EH (cell line): ENCODE results near the gene CTRB1.

ENCODE experiments used
- DNase-seq: peaks from one replicate; pipeline ENCODE4 v3.0.0-alpha.2; 2015; ENCODE audit warnings: low read depth

CTRB1 gene

GRCh38 chr16:75218256-75219076, at the start of gene CTRB1:
Gene CTRB1 (plus strand): TSS chr16:75218988. CDS start chr16:75219008, 20 bp downstream.
- DNase-seq = no peak

- no peak for DNase-seq
These were observed 48.8 kb upstream of the CTRB1 start for GRCh38 chr16:75169899-75170405.

DNA sequence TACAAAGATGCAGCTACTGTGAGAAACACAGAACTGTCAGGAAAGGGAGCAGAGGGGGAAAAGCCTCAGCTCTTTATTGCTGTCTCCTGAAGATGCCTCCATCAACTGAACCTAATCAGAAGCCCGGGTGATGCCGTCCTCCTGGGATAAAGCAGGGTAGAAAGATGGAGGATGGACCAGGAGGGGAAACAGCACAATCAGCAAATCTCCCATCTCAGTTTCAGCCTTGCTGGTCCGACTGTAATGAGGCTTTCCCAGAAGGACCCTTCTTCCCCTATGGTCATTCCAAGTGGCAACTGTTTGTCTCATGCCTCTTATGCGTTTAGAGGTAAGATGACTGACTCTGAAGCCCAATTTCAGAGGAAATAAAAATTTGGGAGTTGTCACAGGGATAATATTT, 46.2 kb upstream of the CTRB1 start:
- no peak for DNase-seq

DNA sequence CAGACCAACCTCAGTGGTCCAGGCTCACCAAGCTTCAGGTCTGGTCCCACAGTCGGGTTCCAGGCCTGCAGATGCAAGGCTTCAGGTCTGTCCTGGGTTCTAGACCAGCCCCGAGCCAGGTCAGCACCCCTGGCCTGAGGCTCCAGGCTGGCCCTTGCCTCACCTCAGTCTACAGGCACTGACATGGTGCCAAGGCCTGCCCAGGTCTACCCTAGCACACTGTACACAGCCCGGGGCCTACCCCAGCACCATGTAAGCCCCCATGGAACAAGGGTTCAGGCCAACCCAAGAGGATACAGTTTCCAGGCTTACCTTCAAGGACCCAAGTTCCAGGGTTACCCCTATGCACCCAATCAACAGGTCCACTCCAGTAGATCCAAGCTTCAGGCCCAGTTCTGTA, 43.7 kb upstream of the CTRB1 start:
- no peak for DNase-seq

GRCh38 chr16:75176926-75177325, 41.9 kb upstream of the CTRB1 start:
- no peak for DNase-seq

GRCh38 chr16:75179208-75179607, 39.6 kb upstream of the CTRB1 start:
- no peak for DNase-seq

- no peak for DNase-seq
These were observed 37.2 kb upstream of the CTRB1 start for GRCh38 chr16:75181630-75182029.

DNA sequence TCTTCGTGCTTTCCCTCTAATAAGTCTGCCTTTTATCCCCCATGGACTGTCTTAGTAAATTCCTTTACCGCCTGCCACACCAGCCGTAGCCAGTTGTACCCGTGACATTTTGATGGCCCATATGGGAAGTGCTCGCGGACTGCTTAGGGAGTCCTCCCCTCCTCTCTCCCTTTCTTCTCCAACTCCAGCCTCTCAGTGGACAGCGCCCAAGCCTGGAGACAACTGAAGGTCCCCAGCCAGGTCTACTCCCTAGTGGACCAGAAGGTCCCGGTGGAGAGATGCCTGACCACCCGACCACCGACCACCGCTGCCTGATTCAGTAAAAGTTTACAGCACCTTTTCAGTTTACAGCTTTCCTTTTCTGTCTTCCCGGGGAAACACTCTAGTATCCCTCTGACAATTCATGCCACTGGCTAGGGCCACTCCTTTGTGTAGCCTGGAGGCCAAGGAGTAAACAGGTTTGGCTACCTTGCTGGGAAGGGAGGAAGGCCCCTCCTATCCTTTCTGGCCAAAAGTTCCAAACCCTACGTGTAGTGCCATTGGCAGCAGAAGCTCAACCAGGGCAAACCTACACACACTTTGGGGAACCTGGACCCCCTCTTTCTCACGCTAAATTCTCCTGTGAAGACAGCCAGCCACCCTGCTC, 29.8 kb upstream of the CTRB1 start:
- DNase-seq = no peak

GRCh38 chr16:75189638-75190245, 29.0 kb upstream of the CTRB1 start:
- no peak for DNase-seq

DNA sequence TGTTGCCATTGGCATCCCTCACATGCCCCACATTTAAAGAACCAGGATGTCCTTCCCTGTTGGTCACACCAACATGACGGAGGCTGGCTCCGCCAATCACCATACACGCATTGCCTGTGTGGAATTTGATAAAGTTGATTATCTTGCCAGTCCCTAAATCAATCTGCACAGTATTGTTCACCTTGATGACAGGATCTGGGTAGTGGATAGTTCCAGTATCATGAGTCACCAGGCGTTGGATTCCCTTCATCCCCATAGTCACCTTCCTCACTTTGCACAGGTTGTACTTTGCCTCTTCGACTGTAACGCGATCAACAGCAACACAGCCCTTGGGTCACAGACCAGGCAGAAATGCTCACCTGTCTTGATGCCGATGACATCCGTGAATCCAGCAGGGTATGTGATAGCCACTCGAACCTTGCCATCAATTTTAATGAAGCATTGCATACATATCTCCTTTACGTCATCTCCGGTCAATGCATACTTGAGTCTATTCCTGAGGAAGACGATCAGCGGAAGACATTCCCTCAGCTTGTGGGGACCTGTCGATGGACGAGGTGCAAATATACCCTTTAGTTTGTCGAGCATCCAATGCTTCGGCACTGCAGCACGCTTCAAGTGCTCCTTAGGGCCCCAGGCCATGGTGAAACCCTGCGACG, 26.1 kb upstream of the CTRB1 start:
- DNase-seq = no peak

- DNase-seq = no peak
These were observed 25.5 kb upstream of the CTRB1 start for GRCh38 chr16:75193265-75193650.

- DNase-seq = no peak
These were observed 24.9 kb upstream of the CTRB1 start for GRCh38 chr16:75193730-75194444.

- no peak for DNase-seq
These were observed 22.7 kb upstream of the CTRB1 start for GRCh38 chr16:75195811-75196790.

DNA sequence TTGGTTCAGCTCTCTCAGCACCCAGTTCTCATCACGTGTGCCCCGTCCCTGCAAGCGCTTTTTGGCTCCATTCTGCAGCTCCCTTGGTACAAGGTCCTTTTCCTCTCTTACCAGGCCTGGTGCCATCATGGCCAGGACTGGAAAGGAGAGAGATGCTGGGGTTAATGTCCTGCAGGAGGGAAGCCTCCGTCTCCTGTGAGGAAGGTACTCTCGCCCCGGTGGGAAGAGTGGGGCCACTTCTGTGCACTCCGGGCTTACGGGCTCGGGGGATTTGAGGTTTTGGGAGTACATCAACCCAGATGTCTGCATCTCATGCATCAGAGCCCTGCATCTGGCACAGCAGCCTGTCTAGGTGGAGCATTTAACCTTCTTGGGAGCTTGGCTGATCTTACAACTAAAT, 22.0 kb upstream of the CTRB1 start:
- no peak for DNase-seq

- no peak for DNase-seq
These were observed 21.2 kb upstream of the CTRB1 start for GRCh38 chr16:75197522-75198134.

GRCh38 chr16:75198135-75198600, 20.6 kb upstream of the CTRB1 start:
- DNase-seq = peak; percentile 60

GRCh38 chr16:75202069-75202590, 16.7 kb upstream of the CTRB1 start:
- no peak for DNase-seq

DNA sequence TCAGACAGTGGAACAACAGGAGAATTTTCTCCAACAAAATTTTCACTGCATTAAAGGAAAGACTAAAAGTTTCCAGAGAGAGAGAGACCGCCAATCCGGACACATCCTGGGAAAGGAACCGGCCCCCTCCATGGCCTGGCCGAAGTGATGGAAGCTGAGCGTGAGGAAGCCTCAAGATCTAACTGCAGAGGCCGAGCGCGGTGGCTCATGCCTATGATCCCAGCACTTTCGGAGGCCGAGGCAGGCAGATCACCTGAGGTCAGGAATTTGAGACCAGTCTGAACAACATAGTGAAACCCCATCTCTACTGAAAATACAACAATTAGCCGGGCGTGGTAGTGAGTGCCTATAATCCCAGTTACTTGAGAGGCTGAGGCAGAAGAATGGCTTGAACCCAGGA, 15.7 kb upstream of the CTRB1 start:
- no peak for DNase-seq

DNA sequence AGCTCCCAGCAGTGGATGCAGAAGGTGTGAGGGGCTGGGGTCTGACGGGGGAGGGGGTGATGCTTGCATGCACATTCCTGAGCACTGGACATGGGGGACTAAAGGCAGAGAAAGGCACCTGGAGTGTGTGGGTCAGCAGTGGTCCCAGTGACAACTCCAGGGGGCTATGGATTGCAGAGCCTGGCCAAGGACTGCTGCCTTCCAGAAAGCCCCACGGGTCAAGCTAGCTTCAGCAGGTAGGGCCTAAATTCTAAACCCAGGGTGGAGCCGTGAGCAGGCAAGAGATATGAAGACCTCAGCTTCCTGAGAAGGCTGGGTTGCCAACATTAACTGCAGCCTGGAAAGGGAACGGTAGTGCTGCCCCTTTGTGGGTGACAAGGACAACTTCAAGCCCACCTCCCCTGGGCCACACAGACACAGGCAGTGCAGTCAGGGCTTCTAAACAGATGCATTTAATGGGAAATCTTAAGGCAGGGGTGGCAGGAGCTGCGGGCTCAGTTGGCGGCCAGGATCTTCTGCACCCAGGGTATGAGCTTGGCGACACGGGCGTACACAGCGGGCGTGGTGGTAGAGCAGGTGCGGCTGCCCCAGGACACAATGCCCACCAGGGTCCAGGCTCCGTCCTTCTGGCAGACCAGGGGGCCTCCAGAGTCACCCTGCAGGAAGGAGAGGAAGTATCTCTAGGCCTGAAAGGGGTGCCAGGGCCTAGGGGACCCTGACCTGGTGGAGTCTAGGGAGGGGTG, 14.9 kb upstream of the CTRB1 start:
- DNase-seq = no peak
